ENCODE measurements around the gene RAE1. TPM values are rescaled to one million over a fixed set of nuclear protein-coding genes. Genes with fewer than 3 reads are reported as not detected.

Gene RAE1
- total RNA-seq, 2 donors from 2014 or later, result 21.7 to 49.9 TPM

- Histone ChIP-seq H3K9me3 (no peaks in the 10 kb centered on the region), H3K4me1 (replicated peaks) (no peaks in the 10 kb centered on the region), H3K36me3 (peaks cover 0 to 6% of the 10 kb centered on the region in 2 donors), H3K27me3 (replicated peaks; ENCODE audit: insufficient read depth) (no peaks in the 10 kb centered on the region), H3K4me3 (no peak overlapping the region), H3K27ac (no peak overlapping the region)
- 85% methylated on average over 22 of the region's 22 CpGs for whole genome bisulfite sequencing
- DNase-seq (ENCODE audit: low spot score), result no peak
- intact Hi-C loops (cut with DNase I), result no loop called here
- no peak for TF ChIP-seq POLR2AphosphoS5 (IDR thresholded peaks at IDR 0.05)
- no peak for TF ChIP-seq POLR2A (IDR thresholded peaks at IDR 0.05)
- TF ChIP-seq, protein P1, sequence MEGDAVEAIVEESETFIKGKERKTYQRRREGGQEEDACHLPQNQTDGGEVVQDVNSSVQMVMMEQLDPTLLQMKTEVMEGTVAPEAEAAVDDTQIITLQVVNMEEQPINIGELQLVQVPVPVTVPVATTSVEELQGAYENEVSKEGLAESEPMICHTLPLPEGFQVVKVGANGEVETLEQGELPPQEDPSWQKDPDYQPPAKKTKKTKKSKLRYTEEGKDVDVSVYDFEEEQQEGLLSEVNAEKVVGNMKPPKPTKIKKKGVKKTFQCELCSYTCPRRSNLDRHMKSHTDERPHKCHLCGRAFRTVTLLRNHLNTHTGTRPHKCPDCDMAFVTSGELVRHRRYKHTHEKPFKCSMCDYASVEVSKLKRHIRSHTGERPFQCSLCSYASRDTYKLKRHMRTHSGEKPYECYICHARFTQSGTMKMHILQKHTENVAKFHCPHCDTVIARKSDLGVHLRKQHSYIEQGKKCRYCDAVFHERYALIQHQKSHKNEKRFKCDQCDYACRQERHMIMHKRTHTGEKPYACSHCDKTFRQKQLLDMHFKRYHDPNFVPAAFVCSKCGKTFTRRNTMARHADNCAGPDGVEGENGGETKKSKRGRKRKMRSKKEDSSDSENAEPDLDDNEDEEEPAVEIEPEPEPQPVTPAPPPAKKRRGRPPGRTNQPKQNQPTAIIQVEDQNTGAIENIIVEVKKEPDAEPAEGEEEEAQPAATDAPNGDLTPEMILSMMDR (IDR thresholded peaks at IDR 0.05), result no peak
Measured at GRCh38 chr20:57404419-57405072, 53.5 kb downstream of the RAE1 start.

- Histone ChIP-seq H3K4me1 (replicated peaks) (no peaks in the 10 kb centered on the region), H3K27me3 (replicated peaks; ENCODE audit: insufficient read depth) (no peaks in the 10 kb centered on the region), H3K4me3 (no peak overlapping the region), H3K9me3 (no peaks in the 10 kb centered on the region), H3K27ac (no peak overlapping the region), H3K36me3 (peaks cover 0 to under 1% of the 10 kb centered on the region in 2 donors)
- TF ChIP-seq POLR2A (IDR thresholded peaks at IDR 0.05), result no peak
- DNase-seq (ENCODE audit: low spot score), result no peak
- 84% methylated on average over 18 of the region's 18 CpGs for WGBS
- intact Hi-C loops (cut with DNase I), result no loop called here
Measured at GRCh38 chr20:57405236-57406016, 54.4 kb downstream of the RAE1 start.

GRCh38 chr20:57407541-57407956 is 56.5 kb downstream of the RAE1 start:
- Histone ChIP-seq H3K27ac (no peak overlapping the region), H3K27me3 (replicated peaks; ENCODE audit: insufficient read depth) (no peaks in the 10 kb centered on the region), H3K36me3 (no peaks in the 10 kb centered on the region), H3K4me3 (no peak overlapping the region), H3K4me1 (replicated peaks) (no peaks in the 10 kb centered on the region), H3K9me3 (no peaks in the 10 kb centered on the region)
- intact Hi-C loops (cut with DNase I), result no loop called here
- no peak for DNase-seq (ENCODE audit: low spot score)
- 83% methylated on average over 29 of the region's 29 CpGs for WGBS
- TF ChIP-seq POLR2AphosphoS5 (IDR thresholded peaks at IDR 0.05) (no peak), POLR2A (IDR thresholded peaks at IDR 0.05) (no peak)
- TF ChIP-seq, protein P1 (IDR thresholded peaks at IDR 0.05), result no peak

- no peak overlapping the region for H3K4me3 ChIP-seq
- no peaks in the 10 kb centered on the region for H3K36me3 ChIP-seq
- no peaks in the 10 kb centered on the region for H3K4me1 ChIP-seq (replicated peaks)
- TF ChIP-seq POLR2A (IDR thresholded peaks at IDR 0.05) (no peak), POLR2AphosphoS5 (IDR thresholded peaks at IDR 0.05) (no peak)
- TF ChIP-seq, protein P1 (IDR thresholded peaks at IDR 0.05), result no peak
- H3K27me3 ChIP-seq (replicated peaks; ENCODE audit: insufficient read depth), result no peaks in the 10 kb centered on the region
- DNase-seq (ENCODE audit: low spot score), result no peak
- peak overlapping the region in 1 of 2 donors; percentile 37 for H3K27ac ChIP-seq
- intact Hi-C loops (cut with DNase I), result no loop called here
- H3K9me3 ChIP-seq, result no peaks in the 10 kb centered on the region
- 53% methylated on average over 13 of the region's 13 CpGs for WGBS
Measured at GRCh38 chr20:57408131-57408530, 57.1 kb downstream of the RAE1 start.

DNA sequence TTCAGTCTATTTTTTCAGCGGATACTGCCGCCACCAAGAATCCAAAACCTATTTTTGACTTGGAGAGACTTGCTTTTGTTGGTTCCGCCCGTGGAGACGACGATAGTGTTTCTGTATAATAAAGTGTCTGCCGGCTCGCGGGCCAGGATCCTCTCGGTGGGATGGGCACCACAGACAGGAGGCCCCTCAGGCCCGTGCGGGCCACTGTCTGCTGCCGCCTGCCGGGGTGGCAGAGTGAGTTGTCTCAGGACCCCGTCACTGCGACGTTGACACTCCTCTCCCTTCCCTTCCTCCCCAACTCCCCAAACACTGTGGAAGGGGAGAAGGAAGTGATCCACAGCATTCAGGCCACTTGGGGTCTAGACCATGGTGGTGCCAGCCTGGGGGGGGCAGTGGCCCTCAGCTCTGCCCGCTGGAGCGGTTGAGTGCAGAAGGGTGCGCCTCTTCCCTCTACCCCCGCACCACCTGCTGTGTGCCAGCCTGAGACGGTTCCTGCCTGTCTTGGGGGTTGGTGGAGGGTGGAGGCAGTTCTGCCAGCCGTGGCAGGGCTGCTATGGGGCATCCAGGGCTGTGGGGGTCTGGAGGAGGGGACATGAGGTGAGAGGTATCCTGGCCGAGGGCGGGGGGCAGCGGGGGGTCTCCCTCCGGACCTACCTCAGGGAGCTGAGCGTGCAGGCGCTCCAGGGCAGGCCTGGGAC is 57.6 kb downstream of the RAE1 start:
- no peaks in the 10 kb centered on the region for H3K36me3 ChIP-seq
- peak overlapping the region in 1 of 2 donors; percentile 37 for H3K27ac ChIP-seq
- WGBS, result 71% methylated on average over 29 of the region's 29 CpGs
- H3K27me3 ChIP-seq (replicated peaks; ENCODE audit: insufficient read depth), result no peaks in the 10 kb centered on the region
- intact Hi-C loops (cut with DNase I), result no loop called here
- H3K4me1 ChIP-seq (replicated peaks), result no peaks in the 10 kb centered on the region
- no peaks in the 10 kb centered on the region for H3K9me3 ChIP-seq
- TF ChIP-seq POLR2A (IDR thresholded peaks at IDR 0.05) (no peak), POLR2AphosphoS5 (IDR thresholded peaks at IDR 0.05) (no peak)
- TF ChIP-seq, protein P1 (IDR thresholded peaks at IDR 0.05), result no peak
- H3K4me3 ChIP-seq, result no peak overlapping the region
- no peak for DNase-seq (ENCODE audit: low spot score)

Data from prostate gland (tissue), 2 donors.